ENCODE measurements around the gene DUSP22.
"Not testable (repeated sequence)": the region's sequence is repeated elsewhere in the genome, so short reads cannot be mapped to it uniquely, and the experiment has no call there.

Gene DUSP22

GRCh38 chr6:291697-292505, at the start of gene DUSP22:
TSS of gene DUSP22 (plus strand) at chr6:292487. CDS start at chr6:292540, 53 bp downstream.
- DNase-seq: no peak

- no peak for DNase-seq
These were observed 45.9 kb upstream of the DUSP22 start for GRCh38 chr6:246352-246751.

GRCh38 chr6:247351-247750, 44.9 kb upstream of the DUSP22 start:
- DNase-seq: no peak

- not testable (repeated sequence) for DNase-seq
These were observed 44.2 kb upstream of the DUSP22 start for GRCh38 chr6:248046-248445.

- DNase-seq: no peak
These were observed 41.6 kb upstream of the DUSP22 start for GRCh38 chr6:250676-251075.

- DNase-seq: no peak
These were observed 40.4 kb upstream of the DUSP22 start for GRCh38 chr6:251920-252319.

GRCh38 chr6:252775-253535, 39.3 kb upstream of the DUSP22 start:
- no peak for DNase-seq

GRCh38 chr6:254016-254415, 38.3 kb upstream of the DUSP22 start:
- DNase-seq: no peak

GRCh38 chr6:255041-255750, 37.1 kb upstream of the DUSP22 start:
- DNase-seq: no peak

- DNase-seq: no peak
These were observed 36.6 kb upstream of the DUSP22 start for GRCh38 chr6:255751-256083.

- DNase-seq: no peak
These were observed 36.1 kb upstream of the DUSP22 start for GRCh38 chr6:256169-256568.

GRCh38 chr6:257031-257725, 35.1 kb upstream of the DUSP22 start:
- no peak for DNase-seq

GRCh38 chr6:257774-258173, 34.5 kb upstream of the DUSP22 start:
- DNase-seq: no peak

- no peak for DNase-seq
These were observed 33.0 kb upstream of the DUSP22 start for GRCh38 chr6:259316-259715.

- no peak for DNase-seq
These were observed 32.3 kb upstream of the DUSP22 start for GRCh38 chr6:259901-260508.

- DNase-seq: no peak
These were observed 27.7 kb upstream of the DUSP22 start for GRCh38 chr6:264626-265025.

- no peak for DNase-seq
These were observed 23.8 kb upstream of the DUSP22 start for GRCh38 chr6:268394-268935.

- DNase-seq: no peak
These were observed 18.7 kb upstream of the DUSP22 start for GRCh38 chr6:273551-274058.

- no peak for DNase-seq
These were observed 14.5 kb upstream of the DUSP22 start for GRCh38 chr6:277746-278145.

GRCh38 chr6:278494-278893, 13.8 kb upstream of the DUSP22 start:
- no peak for DNase-seq

- DNase-seq: no peak
These were observed 12.8 kb upstream of the DUSP22 start for GRCh38 chr6:279341-280029.

Measured in NCI-H1048 (cell line).